Measurements from ENCODE around the gene NEGR1. TPM values are rescaled to one million over a fixed set of nuclear protein-coding genes. Genes with fewer than 3 reads are reported as not detected.

The NEGR1 gene
- total and polyA plus RNA-seq, 9 of the 15 experiments (the other 6 are each of a cell fraction or from before 2014, with no cell fraction given): not detected

DNA sequence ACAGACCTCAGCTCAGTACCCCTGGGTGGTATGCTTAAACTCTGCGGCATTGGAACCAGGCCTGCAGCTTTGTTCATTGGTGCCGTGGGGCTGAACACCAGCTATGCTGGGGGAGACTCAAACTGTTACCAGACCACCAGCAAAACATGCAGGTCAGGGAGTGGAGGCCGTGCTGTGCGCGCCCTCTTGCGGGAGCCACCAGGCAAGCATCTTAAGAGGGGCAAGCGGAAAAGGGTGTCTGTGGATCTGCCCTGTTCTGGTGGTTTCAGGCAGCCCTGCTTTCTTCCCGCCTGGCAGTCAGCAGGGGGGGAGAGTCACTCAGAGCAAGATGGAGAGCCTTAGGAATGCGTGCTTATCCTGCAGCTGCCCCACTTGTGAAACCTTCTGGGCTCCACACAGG lies 924.6 kb downstream of the NEGR1 start (continued):
- TF ChIP-seq SIRT6 (IDR thresholded peaks at IDR 0.05; ENCODE audit: low read depth, low read length) (no peak), ELK1 (CRISPR knock-in tag; IDR thresholded peaks at IDR 0.05) (no peak), RUNX1 (IDR thresholded peaks at IDR 0.05; ENCODE audit: low read depth) (no peak), RAD21 (CRISPR knock-in tag; conservative IDR thresholded peaks at IDR 0.05 in 1 of 2, IDR thresholded peaks at IDR 0.05 in 1 of 2) (peak in 1 of 2 experiments; percentile 23; a peak in 1 of 4 replicates)

GRCh38 chr1:71351438-71351837 lies 930.9 kb downstream of the NEGR1 start:
- intact Hi-C loops (cut with micrococcal nuclease) (no loop called here), in situ Hi-C loops (cut with MboI) (no loop called here)
- DNase-seq (ENCODE audit: extremely low read depth in 1 of 4, low spot score in 3 of 4) (no peak), ATAC-seq (no peak), FAIRE-seq (no peak)
- Histone ChIP-seq H3K4me2 (ENCODE audit: insufficient read depth, low read length) (no peak overlapping the region), H2AFZ (ENCODE audit: low read depth, low read length) (no peak overlapping the region), H3K9me3 (replicated peaks; ENCODE audit: control insufficient read depth, insufficient read depth, low read depth, low read length) (0 out of 2 replicates have a peak, but pooled peaks cover 2% of the 10 kb centered on the region), H3K9me1 (ENCODE audit: control insufficient read depth, insufficient read depth, low read length) (no peaks in the 10 kb centered on the region), H3K4me1 (replicated peaks in 1 of 2; ENCODE audit: control insufficient read depth in 2 of 2, insufficient read depth in 2 of 2, low read length in 2 of 2) (no peaks in the 10 kb centered on the region), H3K4me3 (no peak overlapping the region), H3K9ac (ENCODE audit: insufficient read depth in 1 of 2, low read depth in 2 of 2, low read length in 2 of 2) (no peak overlapping the region), H3K79me2 (ENCODE audit: control insufficient read depth, insufficient read depth, low read length) (no peaks in the 10 kb centered on the region), H3K36me3 (ENCODE audit: control insufficient read depth, insufficient read depth, low read length) (no peaks in the 10 kb centered on the region), H3K27ac (ENCODE audit: extremely low read depth, low read depth, low read length) (no peak overlapping the region), H4K20me1 (replicated peaks; ENCODE audit: control insufficient read depth, insufficient read depth, low read length) (no peaks in the 10 kb centered on the region), H3K27me3 (ENCODE audit: control insufficient read depth in 2 of 2, insufficient read depth in 2 of 2, low read length in 2 of 2) (no peaks in the 10 kb centered on the region)
- ChIA-PET POLR2A (no interaction called here), CTCF (ENCODE audit: low intra/inter-chr PET ratio) (no interaction called here)
- no TSS peak for BruUV-seq (replicated peaks)
- 7% methylated on average over 1 of the region's 1 CpG for WGBS (ENCODE audit: insufficient coverage, low coverage, missing lambda C conversion rate)
- no peak for TF ChIP-seq ZNF124 (CRISPR knock-in tag; IDR thresholded peaks at IDR 0.05)
- TF ChIP-seq ATF1 (CRISPR knock-in tag; IDR thresholded peaks at IDR 0.05): no peak
- TF ChIP-seq ATF1 (tag; IDR thresholded peaks at IDR 0.05): no peak
- TF ChIP-seq ZBTB33 (CRISPR knock-in tag; IDR thresholded peaks at IDR 0.05): no peak
- TF ChIP-seq, protein P1, sequence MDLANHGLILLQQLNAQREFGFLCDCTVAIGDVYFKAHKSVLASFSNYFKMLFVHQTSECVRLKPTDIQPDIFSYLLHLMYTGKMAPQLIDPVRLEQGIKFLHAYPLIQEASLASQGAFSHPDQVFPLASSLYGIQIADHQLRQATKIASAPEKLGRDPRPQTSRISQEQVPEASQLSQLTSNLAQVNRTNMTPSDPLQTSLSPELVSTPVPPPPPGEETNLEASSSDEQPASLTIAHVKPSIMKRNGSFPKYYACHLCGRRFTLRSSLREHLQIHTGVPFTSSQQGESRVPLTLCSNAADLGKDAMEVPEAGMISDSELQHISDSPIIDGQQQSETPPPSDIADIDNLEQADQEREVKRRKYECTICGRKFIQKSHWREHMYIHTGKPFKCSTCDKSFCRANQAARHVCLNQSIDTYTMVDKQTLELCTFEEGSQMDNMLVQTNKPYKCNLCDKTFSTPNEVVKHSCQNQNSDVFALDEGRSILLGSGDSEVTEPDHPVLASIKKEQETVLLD (IDR thresholded peaks at IDR 0.05): no peak
- no peak for TF ChIP-seq ZC3H4 (CRISPR knock-in tag; IDR thresholded peaks at IDR 0.05; ENCODE audit: borderline replicate concordance)
- TF ChIP-seq FOSL1 (tag; conservative IDR thresholded peaks at IDR 0.05): no peak
- TF ChIP-seq ZNF518B (CRISPR knock-in tag; IDR thresholded peaks at IDR 0.05): no peak
- no peak for TF ChIP-seq ZNF354B (CRISPR knock-in tag; IDR thresholded peaks at IDR 0.05)
- TF ChIP-seq SIN3A (IDR thresholded peaks at IDR 0.05; ENCODE audit: borderline replicate concordance in 2 of 2, control insufficient read depth in 1 of 2, low read depth in 2 of 2, low read length in 2 of 2): no peak
